NB4 (cell line): Measurements from ENCODE around the gene KIF17.
"Not testable (repeated sequence)": the region's sequence is repeated elsewhere in the genome, so short reads cannot be mapped to it uniquely, and the experiment has no call there.

Source experiments
- DNase-seq: peaks from one replicate; pipeline ENCODE4 v3.0.0; 2010; ENCODE audit warnings: low read depth
- H3K4me3 ChIP-seq: one replicate; pipeline ENCODE4 v1.5.1; 2011; ENCODE audit warnings: mild to moderate bottlenecking, low read depth, low read length, moderate library complexity
- MYC ChIP-seq: IDR thresholded peaks from 2 replicates; pipeline ENCODE4 v1.6.1; 2011; ENCODE audit warnings: low read depth, low read length
- POLR2A ChIP-seq: IDR thresholded peaks from 2 replicates; pipeline ENCODE4 v1.6.1; 2011; ENCODE audit warnings: mild to moderate bottlenecking; ENCODE audit not compliant: insufficient read length; ENCODE audit errors: extremely low read depth
- TF ChIP-seq, protein P1 (sequence below): IDR thresholded peaks from one replicate; pipeline ENCODE4 v1.5.1; 2012; ENCODE audit warnings: low read depth, low read length
- TF ChIP-seq, protein P2 (sequence below): IDR thresholded peaks from 2 replicates; pipeline ENCODE4 v1.6.1; 2011; ENCODE audit warnings: low read depth, low read length

KIF17 gene

GRCh38 chr1:20684050-20684620 is 33.7 kb downstream of the KIF17 start:
- DNase-seq: no peak
- TF ChIP-seq, protein P1, sequence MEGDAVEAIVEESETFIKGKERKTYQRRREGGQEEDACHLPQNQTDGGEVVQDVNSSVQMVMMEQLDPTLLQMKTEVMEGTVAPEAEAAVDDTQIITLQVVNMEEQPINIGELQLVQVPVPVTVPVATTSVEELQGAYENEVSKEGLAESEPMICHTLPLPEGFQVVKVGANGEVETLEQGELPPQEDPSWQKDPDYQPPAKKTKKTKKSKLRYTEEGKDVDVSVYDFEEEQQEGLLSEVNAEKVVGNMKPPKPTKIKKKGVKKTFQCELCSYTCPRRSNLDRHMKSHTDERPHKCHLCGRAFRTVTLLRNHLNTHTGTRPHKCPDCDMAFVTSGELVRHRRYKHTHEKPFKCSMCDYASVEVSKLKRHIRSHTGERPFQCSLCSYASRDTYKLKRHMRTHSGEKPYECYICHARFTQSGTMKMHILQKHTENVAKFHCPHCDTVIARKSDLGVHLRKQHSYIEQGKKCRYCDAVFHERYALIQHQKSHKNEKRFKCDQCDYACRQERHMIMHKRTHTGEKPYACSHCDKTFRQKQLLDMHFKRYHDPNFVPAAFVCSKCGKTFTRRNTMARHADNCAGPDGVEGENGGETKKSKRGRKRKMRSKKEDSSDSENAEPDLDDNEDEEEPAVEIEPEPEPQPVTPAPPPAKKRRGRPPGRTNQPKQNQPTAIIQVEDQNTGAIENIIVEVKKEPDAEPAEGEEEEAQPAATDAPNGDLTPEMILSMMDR: no peak
- no peak for TF ChIP-seq POLR2A
- TF ChIP-seq, protein P2, sequence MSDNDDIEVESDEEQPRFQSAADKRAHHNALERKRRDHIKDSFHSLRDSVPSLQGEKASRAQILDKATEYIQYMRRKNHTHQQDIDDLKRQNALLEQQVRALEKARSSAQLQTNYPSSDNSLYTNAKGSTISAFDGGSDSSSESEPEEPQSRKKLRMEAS: no peak
- H3K4me3 ChIP-seq: no peak overlapping the region

- H3K4me3 ChIP-seq: no peak overlapping the region
- TF ChIP-seq, protein P1: no peak
- TF ChIP-seq MYC (no peak), POLR2A (no peak)
- TF ChIP-seq, protein P2: no peak
- no peak for DNase-seq
Measured at GRCh38 chr1:20683614-20684013, 34.2 kb downstream of the KIF17 start.

DNA sequence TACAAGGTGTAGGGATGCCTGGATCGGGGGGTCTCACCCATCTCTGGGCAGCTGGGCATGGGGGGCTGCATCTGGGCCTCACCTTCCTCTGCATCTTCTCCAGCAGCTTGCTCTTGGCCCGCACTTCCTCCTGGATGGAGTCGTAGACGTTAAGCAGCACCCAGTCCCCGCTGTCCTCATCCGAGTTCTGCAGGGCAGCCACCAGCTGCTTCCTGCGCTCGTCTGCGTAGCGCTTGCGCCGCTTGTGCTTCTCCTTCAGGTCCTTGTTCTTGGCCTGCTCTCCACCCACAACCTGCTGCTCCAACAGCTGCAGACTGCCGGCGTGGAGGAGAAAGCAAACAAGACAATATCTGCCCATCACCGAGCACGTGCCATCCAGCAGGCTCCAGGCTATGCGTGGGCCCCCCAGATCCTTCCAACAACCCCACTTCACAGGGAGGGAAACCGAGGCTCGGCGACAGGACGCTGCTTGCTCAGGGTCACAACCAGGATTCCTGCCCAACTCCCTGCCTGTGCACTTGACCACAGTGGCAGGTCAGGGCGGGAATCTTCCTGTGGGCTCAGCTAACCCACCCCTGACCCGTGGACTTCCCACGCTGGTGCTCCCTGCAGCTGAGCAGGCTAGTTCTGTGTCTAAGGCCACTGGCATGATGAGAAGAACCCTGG is 35.1 kb downstream of the KIF17 start:
- no peak overlapping the region for H3K4me3 ChIP-seq
- DNase-seq: no peak
- TF ChIP-seq, protein P2: no peak
- TF ChIP-seq POLR2A (no peak), MYC (no peak)
- TF ChIP-seq, protein P1: no peak

- TF ChIP-seq MYC (no peak), POLR2A (no peak)
- TF ChIP-seq, protein P1: no peak
- TF ChIP-seq, protein P2: no peak
- H3K4me3 ChIP-seq: no peak overlapping the region
- no peak for DNase-seq
Measured at GRCh38 chr1:20681999-20682398, 35.8 kb downstream of the KIF17 start.

- no peak for TF ChIP-seq MYC
- TF ChIP-seq POLR2A: no peak
- TF ChIP-seq, protein P1: no peak
- TF ChIP-seq, protein P2: no peak
- H3K4me3 ChIP-seq: no peak overlapping the region
- no peak for DNase-seq
Measured at GRCh38 chr1:20680269-20680668, 37.5 kb downstream of the KIF17 start.

GRCh38 chr1:20678599-20678998 is 39.2 kb downstream of the KIF17 start:
- TF ChIP-seq POLR2A: no peak
- TF ChIP-seq, protein P2: no peak
- TF ChIP-seq MYC: no peak
- TF ChIP-seq, protein P1: no peak
- H3K4me3 ChIP-seq: no peak overlapping the region
- DNase-seq: no peak

- H3K4me3 ChIP-seq: not testable (repeated sequence)
Measured at GRCh38 chr1:20673626-20674025, 44.2 kb downstream of the KIF17 start.

More at GRCh38 chr1:20673626-20674025, 44.2 kb downstream of the KIF17 start:
- not testable (repeated sequence) for DNase-seq
